HepG2 (cell line): Measurements from ENCODE around the gene SMARCC1. TPM values are rescaled to one million over a fixed set of nuclear protein-coding genes. Genes with fewer than 3 reads are reported as not detected.

Source experiments
- HES4 ChIP-seq: sonication (generic); formaldehyde crosslinking; IDR thresholded peaks from 2 replicates; pipeline ENCODE4 v1.9.0; 2021; ENCODE audit warnings: mild to moderate bottlenecking, missing genetic modification reagents, borderline replicate concordance
- HOXA3 ChIP-seq: sonication (generic); formaldehyde crosslinking; IDR thresholded peaks from 2 replicates; pipeline ENCODE4 v1.5.0; 2020; ENCODE audit warnings: missing genetic modification reagents
- KMT2B ChIP-seq: IDR thresholded peaks from 2 replicates; pipeline ENCODE4 v1.6.1; 2016; ENCODE audit warnings: missing genetic modification reagents, missing compliant biosample characterization
- MAFF ChIP-seq: IDR thresholded peaks from 2 replicates; pipeline ENCODE4 v1.6.1; 2011; ENCODE audit warnings: low read depth, low read length, improper control_type of control experiment
- MIER3 ChIP-seq: IDR thresholded peaks from 2 replicates; pipeline ENCODE4 v1.6.1; 2016; ENCODE audit warnings: missing compliant biosample characterization, borderline replicate concordance
- SALL2 ChIP-seq: sonication (generic); formaldehyde crosslinking; IDR thresholded peaks from 2 replicates; pipeline ENCODE4 v1.8.1; 2023; ENCODE audit warnings: mild to moderate bottlenecking, missing genetic modification reagents, inconsistent platforms
- SIN3A ChIP-seq: IDR thresholded peaks from 2 replicates; pipeline ENCODE4 v1.6.1; 2011; ENCODE audit warnings: low read depth, mild to moderate bottlenecking, control low read depth, low read length, borderline replicate concordance
- SRY ChIP-seq: sonication (generic); formaldehyde crosslinking; IDR thresholded peaks from 2 replicates; pipeline ENCODE4 v1.8.0; 2022; ENCODE audit warnings: mild to moderate bottlenecking, missing genetic modification reagents
- SUZ12 ChIP-seq: fragments of 150-350 bp; IDR thresholded peaks from 2 replicates; pipeline ENCODE4 v1.6.1; 2014; ENCODE audit warnings: low read depth, low read length
- TRIM24 ChIP-seq: sonication (generic); formaldehyde crosslinking; IDR thresholded peaks from 2 replicates; pipeline ENCODE4 v1.8.0; 2022; ENCODE audit warnings: mild to moderate bottlenecking, missing genetic modification reagents
- U2AF2 ChIP-seq: fragments of 200-400 bp; formaldehyde crosslinking; IDR thresholded peaks from 2 replicates; pipeline ENCODE4 v1.6.1; 2017; ENCODE audit warnings: low read depth, mild to moderate bottlenecking, low read length
- ZEB1 ChIP-seq: IDR thresholded peaks from 2 replicates; pipeline ENCODE4 v1.6.1; 2012; ENCODE audit warnings: mild to moderate bottlenecking, low read depth, inconsistent platforms; ENCODE audit not compliant: insufficient replicate concordance
- ZFP62 ChIP-seq: sonication (generic); formaldehyde crosslinking; IDR thresholded peaks from 2 replicates; pipeline ENCODE4 v1.4.0; 2020; ENCODE audit warnings: missing genetic modification reagents
- ZMYM2 ChIP-seq: sonication (generic); formaldehyde crosslinking; IDR thresholded peaks from 2 replicates; pipeline ENCODE4 v1.8.0; 2022; ENCODE audit warnings: mild to moderate bottlenecking, missing genetic modification reagents
- ZNF256 ChIP-seq: sonication (generic); formaldehyde crosslinking; conservative IDR thresholded peaks from 2 replicates; pipeline ENCODE4 v1.4.0; 2020; ENCODE audit warnings: missing genetic modification reagents
- ZNF333 ChIP-seq: sonication (generic); formaldehyde crosslinking; IDR thresholded peaks from 2 replicates; pipeline ENCODE4 v1.4.0; 2020; ENCODE audit warnings: mild to moderate bottlenecking, missing genetic modification reagents, borderline replicate concordance
- ZNF510 ChIP-seq: sonication (generic); formaldehyde crosslinking; IDR thresholded peaks from 2 replicates; pipeline ENCODE4 v1.4.0; 2020; ENCODE audit warnings: low read depth, mild to moderate bottlenecking, missing genetic modification reagents
- ZNF746 ChIP-seq: sonication (generic); formaldehyde crosslinking; IDR thresholded peaks from 2 replicates; pipeline ENCODE4 v1.8.0; 2022; ENCODE audit warnings: mild to moderate bottlenecking, missing genetic modification reagents
- ZSCAN22 ChIP-seq: sonication (generic); formaldehyde crosslinking; IDR thresholded peaks from 2 replicates; pipeline ENCODE4 v1.4.0; 2020; ENCODE audit warnings: mild to moderate bottlenecking, missing genetic modification reagents
- polyA plus RNA-seq, 8 experiments: library from polyadenylated mRNA; depleted of rRNA in 3 of 8; stranded (reverse) in 7 of 8; unstranded in 1 of 8; fragments of >200 nt; fragmentation: Illumina TruSeq in 4 of 8; extraction: Trizol in 4 of 8; gene quantifications; 2 replicates each; pipeline versions ENCODE4 v1.2.1 to v1.2.3, GENCODE V29; 2011 to 2016; ENCODE audit warnings: low read depth in 4 of 8, missing spikeins in 1 of 8, mixed read lengths in 1 of 8; ENCODE audit not compliant: insufficient read depth in 1 of 8
- total RNA-seq, 5 experiments: library from RNA; depleted of rRNA; stranded (reverse); fragments of >200 nt; fragmentation: Illumina TruSeq; extraction: Trizol; gene quantifications; 2 replicates each; pipeline ENCODE4 v1.2.3, GENCODE V29; 2016; ENCODE audit warnings: low read depth in 1 of 5
- TF ChIP-seq, protein P1 (sequence below), 2 experiments: sonication (generic) in 1 of 2; formaldehyde crosslinking in 1 of 2; IDR thresholded peaks; 2 replicates each; pipeline versions ENCODE4 v1.4.0 to v1.6.1; 2018 to 2020; ENCODE audit warnings: missing genetic modification reagents in 2 of 2, borderline replicate concordance in 1 of 2, low read depth in 1 of 2, mild to moderate bottlenecking in 1 of 2, missing biosample characterization in 1 of 2
- TF ChIP-seq, protein P2 (sequence below): IDR thresholded peaks from 2 replicates; pipeline ENCODE4 v1.6.1; 2012; ENCODE audit warnings: inconsistent platforms
- TF ChIP-seq, protein P3 (sequence below): sonication (generic); formaldehyde crosslinking; IDR thresholded peaks from 2 replicates; pipeline ENCODE4 v1.8.0; 2022; ENCODE audit warnings: mild to moderate bottlenecking, missing genetic modification reagents; ENCODE audit not compliant: insufficient replicate concordance
- TF ChIP-seq, protein P4 (sequence below): sonication (generic); formaldehyde crosslinking; IDR thresholded peaks from 2 replicates; pipeline ENCODE4 v1.9.0; 2021; ENCODE audit warnings: missing genetic modification reagents, mild to moderate bottlenecking, borderline replicate concordance
- TF ChIP-seq, protein P5 (sequence below), 2 experiments: fragments of 450-650 bp in 1 of 2; sonication (generic) in 1 of 2; formaldehyde crosslinking; IDR thresholded peaks; 2 replicates each; pipeline versions ENCODE4 v1.5.0 to v1.8.0; 2020 to 2022; ENCODE audit warnings: mild to moderate bottlenecking in 1 of 2, missing genetic modification reagents in 1 of 2

SMARCC1 gene
- total and polyA plus RNA-seq, 2 of the 13 experiments (the other 11 are each of a cell fraction or from before 2014, with no cell fraction given), result 47.9 to 58.4 TPM

DNA sequence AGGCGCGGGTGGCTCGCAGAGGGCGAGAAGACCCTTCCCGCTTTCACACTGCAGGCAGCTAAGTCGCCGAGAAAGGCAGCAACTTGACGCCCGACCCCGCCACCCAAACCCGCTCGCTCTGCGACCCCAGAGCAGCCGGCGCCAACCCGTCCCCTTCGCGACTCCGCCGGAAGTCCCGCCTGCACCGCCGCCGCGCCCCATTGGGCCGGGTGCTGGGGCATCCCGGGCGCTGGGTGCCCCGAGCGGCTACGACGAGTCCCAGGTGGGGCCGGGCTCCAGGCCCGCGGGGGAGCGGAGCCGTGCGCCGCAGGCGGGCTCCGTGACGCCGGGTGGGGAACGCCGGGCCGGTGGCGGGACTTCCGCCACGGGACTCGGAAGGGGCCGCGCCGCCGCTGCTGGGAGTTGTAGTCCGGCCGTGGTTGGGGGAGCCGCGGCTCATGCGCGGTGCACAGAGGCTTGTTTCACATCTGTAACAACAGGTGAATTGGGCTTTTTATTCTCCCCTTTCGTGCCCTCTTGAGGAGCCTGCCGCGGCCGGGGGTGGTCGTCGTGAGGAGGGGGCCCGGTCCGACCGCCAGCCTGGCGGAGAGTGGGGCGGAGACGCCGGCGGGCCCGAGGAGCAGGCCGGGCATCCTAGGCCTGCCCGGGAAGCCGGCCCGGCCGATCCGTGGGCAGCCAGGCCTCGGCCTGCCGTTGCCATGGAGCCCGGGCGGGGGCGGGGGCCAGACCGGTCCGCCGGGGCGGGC lies 21.2 kb upstream of the SMARCC1 start, which contains the start of gene DHX30 (continued):
- TF ChIP-seq, protein P1, sequence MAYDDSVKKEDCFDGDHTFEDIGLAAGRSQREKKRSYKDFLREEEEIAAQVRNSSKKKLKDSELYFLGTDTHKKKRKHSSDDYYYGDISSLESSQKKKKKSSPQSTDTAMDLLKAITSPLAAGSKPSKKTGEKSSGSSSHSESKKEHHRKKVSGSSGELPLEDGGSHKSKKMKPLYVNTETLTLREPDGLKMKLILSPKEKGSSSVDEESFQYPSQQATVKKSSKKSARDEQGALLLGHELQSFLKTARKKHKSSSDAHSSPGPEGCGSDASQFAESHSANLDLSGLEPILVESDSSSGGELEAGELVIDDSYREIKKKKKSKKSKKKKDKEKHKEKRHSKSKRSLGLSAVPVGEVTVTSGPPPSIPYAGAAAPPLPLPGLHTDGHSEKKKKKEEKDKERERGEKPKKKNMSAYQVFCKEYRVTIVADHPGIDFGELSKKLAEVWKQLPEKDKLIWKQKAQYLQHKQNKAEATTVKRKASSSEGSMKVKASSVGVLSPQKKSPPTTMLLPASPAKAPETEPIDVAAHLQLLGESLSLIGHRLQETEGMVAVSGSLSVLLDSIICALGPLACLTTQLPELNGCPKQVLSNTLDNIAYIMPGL (CRISPR knock-in tag; IDR thresholded peaks at IDR 0.05; ENCODE audit: borderline replicate concordance in 1 of 2, low read depth in 1 of 2), result peak; percentile 15 to 53; a peak in 2 of 4 replicates
- TF ChIP-seq MAFF (no peak), ZNF333 (CRISPR knock-in tag) (no peak), SALL2 (CRISPR knock-in tag) (peak; percentile 68), ZMYM2 (CRISPR knock-in tag) (no peak), HES4 (CRISPR knock-in tag) (peak; percentile 83), U2AF2 (no peak), ZNF746 (CRISPR knock-in tag) (0 out of 2 replicates have a peak, but pooled peaks have one; percentile 54), ZNF510 (peak; percentile 41; the same call in 1 of the 2 replicates), SUZ12 (peak; percentile 52; the same call in 1 of the 2 replicates), SRY (peak; percentile 85; the same call in 1 of the 2 replicates), MIER3 (CRISPR knock-in tag) (no peak), TRIM24 (CRISPR knock-in tag) (no peak), ZFP62 (CRISPR knock-in tag) (no peak), SIN3A (peak; percentile 49; the same call in 1 of the 2 replicates), KMT2B (CRISPR knock-in tag) (peak; percentile 44; the same call in 1 of the 2 replicates), ZEB1 (no peak), HOXA3 (peak; percentile 18; the same call in 1 of the 2 replicates), ZNF256 (CRISPR knock-in tag) (no peak), ZSCAN22 (CRISPR knock-in tag) (no peak)
- TF ChIP-seq, protein P2, sequence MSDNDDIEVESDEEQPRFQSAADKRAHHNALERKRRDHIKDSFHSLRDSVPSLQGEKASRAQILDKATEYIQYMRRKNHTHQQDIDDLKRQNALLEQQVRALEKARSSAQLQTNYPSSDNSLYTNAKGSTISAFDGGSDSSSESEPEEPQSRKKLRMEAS, result peak; percentile 46; the same call in 1 of the 2 replicates
- TF ChIP-seq, protein P3, sequence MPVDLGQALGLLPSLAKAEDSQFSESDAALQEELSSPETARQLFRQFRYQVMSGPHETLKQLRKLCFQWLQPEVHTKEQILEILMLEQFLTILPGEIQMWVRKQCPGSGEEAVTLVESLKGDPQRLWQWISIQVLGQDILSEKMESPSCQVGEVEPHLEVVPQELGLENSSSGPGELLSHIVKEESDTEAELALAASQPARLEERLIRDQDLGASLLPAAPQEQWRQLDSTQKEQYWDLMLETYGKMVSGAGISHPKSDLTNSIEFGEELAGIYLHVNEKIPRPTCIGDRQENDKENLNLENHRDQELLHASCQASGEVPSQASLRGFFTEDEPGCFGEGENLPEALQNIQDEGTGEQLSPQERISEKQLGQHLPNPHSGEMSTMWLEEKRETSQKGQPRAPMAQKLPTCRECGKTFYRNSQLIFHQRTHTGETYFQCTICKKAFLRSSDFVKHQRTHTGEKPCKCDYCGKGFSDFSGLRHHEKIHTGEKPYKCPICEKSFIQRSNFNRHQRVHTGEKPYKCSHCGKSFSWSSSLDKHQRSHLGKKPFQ (CRISPR knock-in tag), result peak; percentile 60
- TF ChIP-seq, protein P4, sequence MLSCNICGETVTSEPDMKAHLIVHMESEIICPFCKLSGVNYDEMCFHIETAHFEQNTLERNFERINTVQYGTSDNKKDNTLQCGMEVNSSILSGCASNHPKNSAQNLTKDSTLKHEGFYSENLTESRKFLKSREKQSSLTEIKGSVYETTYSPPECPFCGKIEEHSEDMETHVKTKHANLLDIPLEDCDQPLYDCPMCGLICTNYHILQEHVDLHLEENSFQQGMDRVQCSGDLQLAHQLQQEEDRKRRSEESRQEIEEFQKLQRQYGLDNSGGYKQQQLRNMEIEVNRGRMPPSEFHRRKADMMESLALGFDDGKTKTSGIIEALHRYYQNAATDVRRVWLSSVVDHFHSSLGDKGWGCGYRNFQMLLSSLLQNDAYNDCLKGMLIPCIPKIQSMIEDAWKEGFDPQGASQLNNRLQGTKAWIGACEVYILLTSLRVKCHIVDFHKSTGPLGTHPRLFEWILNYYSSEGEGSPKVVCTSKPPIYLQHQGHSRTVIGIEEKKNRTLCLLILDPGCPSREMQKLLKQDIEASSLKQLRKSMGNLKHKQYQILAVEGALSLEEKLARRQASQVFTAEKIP (CRISPR knock-in tag), result no peak
- TF ChIP-seq, protein P5, sequence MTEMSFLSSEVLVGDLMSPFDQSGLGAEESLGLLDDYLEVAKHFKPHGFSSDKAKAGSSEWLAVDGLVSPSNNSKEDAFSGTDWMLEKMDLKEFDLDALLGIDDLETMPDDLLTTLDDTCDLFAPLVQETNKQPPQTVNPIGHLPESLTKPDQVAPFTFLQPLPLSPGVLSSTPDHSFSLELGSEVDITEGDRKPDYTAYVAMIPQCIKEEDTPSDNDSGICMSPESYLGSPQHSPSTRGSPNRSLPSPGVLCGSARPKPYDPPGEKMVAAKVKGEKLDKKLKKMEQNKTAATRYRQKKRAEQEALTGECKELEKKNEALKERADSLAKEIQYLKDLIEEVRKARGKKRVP (CRISPR knock-in tag; IDR thresholded peaks at IDR 0.05), result 0 out of 4 replicates have a peak, but pooled peaks of 1 of the 2 experiments have one; percentile 16
